CD4-positive, alpha-beta T cell treated with Interleukin-12 subunit alpha and Interleukin-12 subunit beta, for 1 hour (primary cell): ENCODE data around the gene SFMBT1.

Source experiments
- DNase-seq: peaks from one replicate; pipeline ENCODE4 v3.0.0-alpha.2; 2020

SFMBT1 gene

DNA sequence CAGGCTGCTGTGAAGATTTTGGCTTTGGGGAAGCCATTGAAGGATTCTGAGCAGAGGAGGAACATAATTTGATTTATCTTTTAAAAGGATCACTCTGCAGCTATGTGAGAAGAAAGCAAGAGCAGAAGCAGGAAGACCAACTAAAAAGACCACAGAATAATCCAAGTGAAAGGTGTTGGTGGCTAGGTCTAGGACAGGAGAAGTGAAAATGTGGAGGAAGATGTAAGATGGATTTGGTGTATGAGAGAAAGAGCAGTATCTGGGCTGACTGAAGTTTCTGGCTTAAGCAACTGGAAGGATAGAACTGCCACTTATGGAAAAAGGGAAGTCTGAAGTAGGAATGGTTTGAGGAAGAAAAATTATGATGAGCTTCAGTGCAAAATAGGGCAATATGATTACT lies 62.0 kb downstream of the SFMBT1 start:
- DNase-seq, result no peak

DNA sequence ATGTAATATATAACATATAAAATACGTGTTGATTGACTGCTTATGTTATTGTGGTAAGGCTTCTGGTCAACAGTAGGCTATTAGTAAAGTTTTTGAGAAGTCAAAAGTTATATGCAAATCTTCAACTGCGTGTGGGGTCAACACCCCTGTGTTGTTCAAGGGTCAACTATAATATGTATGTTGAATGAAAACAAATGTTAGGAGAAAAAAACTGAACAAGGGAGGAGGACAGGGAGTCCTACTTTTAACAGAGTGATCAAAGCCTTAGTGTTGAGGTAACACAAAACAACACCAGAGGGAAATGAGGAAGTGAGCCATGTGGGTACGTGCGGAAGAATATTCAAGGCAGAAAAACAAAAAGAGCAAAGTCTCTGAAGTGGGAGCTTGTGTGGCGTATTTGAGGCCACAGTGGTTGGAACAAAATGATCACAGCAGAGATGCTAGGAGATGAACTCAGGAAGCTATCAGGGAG lies 62.5 kb downstream of the SFMBT1 start:
- DNase-seq, result peak; percentile 64

DNA sequence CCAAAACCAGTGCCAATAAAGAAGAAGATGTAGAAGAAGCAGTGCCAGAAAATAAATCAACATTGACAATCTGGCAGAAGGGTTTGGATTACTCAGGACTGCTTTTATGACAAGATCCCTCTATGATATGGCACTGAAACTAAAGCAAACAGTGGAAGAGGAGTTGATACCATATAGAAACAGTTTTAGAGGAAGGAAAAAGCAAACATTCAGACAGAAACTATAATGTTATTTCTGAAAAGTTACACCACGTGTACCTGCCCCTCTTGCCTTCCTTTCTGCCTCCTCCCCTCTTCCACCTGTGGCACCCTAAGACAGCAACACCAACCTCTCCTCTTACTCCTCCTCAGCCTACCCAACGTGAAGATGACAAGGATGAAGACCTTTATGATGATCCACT lies 63.0 kb downstream of the SFMBT1 start:
- DNase-seq, result no peak

DNA sequence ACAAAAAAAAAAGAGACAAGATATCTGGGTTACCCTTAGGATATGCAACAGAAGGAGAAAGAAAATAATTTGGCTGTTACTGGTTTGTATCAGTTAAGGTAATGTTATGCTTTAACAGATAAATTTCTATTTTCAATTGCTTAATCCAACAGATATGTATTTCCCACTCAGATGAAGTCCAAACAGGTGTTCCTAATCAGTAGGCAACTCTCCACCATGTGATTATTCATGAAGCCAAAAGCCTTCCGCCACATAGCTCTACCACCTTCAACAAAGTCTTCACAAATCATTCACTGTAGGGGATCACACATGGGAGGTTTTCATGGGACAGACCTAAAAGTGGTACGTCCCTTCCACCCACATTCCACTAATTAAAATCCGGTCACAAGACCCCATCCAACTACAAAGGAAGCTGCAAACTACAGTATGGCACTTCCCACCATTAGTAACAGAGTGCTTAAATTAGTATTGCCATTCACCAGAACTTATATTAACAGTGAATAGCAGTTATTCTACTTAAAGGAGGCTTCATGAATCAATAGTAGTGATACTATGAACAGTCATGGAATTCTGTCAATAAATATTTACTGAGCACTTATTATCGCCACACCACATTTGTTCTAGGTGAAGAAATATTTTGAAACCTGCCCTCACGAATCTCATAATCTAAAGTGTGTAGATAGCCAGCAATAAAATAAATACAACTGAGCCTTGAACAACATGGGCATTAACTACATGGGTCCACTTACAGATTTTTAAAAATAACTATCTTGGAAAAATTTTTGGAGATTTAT lies 66.5 kb downstream of the SFMBT1 start:
- DNase-seq, result no peak

DNA sequence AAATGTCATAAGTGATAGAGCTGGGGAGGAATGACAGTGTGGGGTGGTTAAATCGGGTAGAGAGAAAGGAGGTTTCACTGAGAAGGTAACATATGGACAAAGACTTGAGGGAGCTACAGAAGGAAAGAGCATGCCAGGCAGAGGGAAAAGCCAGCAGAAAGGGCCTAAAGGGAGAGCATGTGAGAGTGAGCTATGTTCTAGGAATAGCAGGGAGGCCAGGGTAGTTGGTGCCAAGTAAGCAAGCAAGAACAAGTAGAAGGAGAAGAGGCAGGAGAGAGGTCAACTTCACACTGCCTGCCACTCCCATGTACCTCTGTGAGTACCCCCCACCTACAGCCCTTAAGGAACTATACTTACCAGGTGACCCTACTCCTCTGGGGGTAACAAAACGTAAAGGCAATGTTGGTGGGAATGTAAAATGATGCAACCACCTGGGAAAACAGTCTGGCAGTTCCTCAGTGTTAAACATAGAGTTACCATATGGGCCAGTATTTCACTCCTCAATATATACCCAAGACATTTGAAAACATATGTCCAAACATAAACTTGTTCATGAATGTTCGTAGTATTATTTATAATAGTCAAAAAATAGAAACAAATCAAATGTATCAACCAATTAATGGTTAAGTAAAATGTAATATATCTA lies 67.6 kb downstream of the SFMBT1 start:
- no peak for DNase-seq

DNA sequence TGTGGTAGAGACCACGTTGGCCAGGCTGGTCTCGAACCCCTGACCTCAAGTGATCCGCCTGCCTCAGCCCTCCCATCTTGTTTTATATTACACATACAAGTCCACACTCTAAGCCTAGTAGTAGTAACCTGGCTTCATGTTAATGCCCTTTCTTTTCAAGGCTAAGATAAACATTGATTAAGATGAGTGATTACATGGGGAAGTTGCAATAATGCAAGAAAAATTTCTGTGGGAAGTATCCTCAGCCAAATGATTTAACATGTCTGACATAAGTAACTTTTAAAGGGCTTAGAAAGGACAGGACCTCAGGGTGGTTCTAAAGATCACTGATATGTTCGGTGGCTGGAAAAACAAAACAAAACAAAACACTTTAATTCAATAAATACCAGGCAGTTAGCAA lies 72.1 kb downstream of the SFMBT1 start:
- no peak for DNase-seq

DNA sequence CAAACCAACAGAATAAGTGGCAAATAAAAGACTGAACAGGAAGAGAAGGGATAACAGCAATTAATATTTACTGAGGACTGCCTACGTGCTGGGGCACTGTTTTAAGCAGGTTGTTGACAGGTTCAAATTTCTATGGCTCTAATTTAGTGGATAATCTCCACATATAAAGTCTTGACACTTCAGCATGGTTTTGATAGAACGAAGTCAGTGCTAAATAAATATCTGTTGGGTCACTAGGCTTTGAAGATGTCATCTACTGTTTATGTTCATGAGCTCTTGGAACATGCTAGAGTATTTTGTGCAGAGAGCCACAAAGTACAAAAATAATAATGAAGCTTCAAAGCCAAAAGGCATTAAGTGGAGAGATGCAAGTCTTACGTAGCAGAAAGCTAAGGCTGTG lies 74.0 kb downstream of the SFMBT1 start:
- DNase-seq, result no peak

DNA sequence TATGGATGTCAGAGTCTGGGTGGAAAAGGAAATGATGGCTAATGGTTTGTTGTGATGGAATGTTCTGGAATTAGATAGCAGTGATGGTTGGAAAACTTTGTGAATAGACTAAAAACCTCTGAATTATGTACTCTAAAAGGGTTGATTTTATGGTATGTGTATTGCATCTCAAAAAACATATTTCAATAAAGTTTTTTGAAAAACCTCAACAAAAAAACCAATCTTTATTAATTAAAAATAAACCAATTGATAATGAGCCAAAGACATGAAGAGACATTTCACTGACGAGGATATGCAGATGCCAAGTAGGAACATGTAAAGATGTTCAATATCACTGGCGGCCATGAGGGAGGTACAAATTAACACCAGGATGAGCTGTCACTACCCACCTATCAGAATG lies 78.5 kb downstream of the SFMBT1 start:
- DNase-seq, result no peak

DNA sequence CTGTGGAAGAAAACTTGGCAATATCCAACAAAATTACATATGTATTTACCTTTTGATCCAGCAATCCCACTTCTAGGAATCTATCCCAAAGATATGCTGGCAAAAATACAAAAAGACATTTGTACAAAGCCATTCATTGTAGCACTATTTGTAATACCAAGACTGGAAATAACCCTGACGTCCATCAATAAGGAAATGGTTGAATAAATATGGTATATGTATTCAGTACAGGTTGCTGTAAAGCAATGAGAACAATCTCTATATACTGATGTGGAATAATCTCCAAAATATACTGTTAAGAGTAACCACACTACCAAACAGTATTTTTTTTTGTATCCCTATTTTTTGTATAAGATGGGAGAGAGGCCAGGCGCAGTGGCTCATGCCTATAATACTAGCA lies 83.7 kb downstream of the SFMBT1 start:
- DNase-seq, result no peak

DNA sequence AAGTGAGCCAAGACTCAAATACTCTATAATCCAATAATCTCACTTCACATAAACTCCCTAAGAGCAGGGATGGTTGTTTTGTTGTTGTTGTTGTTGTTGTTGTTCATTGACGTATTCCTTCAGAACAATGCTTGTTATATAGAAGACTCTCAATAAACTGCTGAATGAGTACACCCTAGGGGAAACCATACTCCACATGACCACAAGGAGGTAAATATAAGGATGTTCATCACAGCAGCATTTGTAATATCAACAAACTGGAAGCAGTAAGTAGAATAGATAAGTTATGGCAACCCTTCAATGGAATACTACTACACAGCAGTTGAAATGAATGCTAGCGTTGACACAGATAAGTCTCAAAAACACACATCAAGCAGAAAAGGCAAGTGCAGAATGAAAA lies 86.1 kb downstream of the SFMBT1 start:
- no peak for DNase-seq

DNA sequence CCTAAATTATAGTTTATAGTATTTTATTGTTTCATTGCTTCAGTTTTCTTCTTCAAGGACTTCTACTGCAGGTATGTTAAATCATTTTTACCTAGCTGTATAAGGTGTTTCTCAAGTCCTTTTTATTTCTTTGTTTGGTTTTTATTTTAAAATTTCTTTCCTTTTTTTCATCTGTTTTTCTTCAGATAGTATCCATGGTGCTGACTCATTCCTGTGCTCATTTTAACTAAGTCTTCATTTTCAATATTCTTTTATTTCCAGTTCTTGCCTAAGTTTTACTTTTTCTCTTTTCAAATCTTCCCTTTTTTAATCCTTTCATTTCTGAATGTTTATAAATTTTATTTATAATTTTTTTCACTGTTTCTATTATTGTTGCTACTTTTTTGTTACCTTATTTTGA lies 106.3 kb downstream of the SFMBT1 start:
- no peak for DNase-seq

DNA sequence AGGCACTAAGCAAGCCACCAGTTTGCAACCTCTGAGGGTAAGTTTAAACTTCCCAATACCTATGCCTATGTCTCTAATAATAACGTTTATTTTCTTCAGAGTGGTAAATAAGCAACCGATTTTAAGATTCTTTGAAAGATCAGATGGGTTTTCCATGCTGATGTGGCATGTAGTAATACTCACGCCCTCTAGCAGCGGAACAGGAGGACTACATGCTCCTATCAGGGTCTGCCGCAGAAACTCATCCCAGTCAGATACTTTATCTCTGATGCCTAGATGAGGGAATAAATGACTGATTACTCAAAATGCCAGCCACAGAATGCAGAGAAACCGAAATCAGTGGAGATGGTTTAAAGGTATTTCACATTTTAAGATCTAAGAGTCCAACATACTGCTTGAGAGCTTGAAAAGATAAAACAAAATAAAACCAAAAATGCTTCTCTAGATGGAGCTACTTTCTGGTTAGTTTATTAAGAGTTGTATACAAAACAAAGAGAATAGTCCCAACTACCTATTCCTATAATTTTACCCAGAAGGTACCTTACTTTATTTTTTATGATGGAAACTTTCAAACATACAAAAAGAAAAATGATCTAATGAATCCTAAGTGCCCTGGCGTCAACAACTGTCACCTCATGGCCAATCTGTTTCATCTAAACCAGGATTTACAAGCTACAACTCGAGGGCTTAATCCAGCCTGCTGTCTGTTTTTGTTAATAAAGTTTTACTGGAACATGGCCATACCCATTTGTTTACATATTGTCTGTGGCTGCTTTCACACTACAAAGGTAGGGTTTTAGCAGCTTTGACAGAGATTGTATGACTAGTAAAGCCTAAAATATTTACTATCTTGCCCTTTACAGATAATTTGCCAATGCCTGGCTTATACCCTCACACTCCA lies 111.0 kb downstream of the SFMBT1 start:
- DNase-seq, result peak; percentile 62

DNA sequence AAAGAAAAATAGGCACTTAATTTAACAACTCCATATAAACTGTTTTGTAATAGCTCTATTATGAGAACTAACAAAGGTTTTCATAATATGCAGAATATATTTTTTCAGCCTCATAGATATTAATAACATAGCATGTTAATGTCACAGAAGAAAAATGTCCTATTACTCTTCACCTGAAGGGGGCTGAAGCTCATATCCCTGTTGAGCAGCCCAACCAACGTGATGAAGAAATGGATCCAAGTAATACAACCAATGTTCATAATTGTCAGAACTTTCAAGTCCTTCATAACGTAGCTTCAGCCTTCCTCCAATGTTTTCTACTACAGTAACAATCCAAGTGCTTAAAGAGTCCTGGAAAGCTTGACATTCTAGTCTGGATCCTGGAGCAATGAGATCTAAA lies 114.0 kb downstream of the SFMBT1 start:
- DNase-seq, result no peak

DNA sequence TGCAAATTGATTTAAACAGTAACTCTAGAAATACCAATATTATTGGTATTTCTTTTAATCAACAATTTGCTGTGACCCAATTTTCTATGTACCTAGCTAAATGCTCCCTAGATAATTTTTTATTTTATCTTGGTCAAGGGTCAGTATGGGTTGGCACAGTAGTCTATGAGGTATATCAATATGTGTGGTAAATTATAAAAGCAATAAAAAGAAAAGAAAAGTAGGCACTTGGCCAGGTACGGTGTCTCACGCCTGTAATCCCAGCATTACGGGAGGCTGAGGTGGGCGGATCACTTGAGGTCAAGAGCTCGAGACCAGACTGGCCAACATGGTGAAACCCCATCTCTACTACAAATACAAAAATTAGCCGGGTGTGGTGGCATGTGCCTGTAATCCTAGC lies 114.5 kb downstream of the SFMBT1 start:
- DNase-seq, result no peak

DNA sequence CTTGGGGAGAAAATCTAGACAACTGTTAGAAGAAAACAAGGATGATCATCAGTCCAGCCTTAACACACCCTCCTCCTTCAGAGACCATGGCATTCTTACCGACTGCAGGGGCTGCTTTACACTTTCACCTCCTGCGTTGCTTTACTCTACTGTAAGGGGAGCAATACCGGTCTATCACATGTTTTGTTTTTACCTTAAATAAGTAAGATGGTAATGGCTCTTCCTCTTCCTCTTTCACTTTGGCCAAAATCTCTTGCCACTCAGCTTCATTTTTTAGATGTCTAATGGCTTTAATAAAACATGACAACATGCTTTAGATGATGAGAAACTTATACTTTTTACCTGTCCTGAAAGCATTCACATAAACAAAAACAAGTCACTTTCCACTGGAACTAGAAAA lies 115.1 kb downstream of the SFMBT1 start:
- DNase-seq, result no peak

DNA sequence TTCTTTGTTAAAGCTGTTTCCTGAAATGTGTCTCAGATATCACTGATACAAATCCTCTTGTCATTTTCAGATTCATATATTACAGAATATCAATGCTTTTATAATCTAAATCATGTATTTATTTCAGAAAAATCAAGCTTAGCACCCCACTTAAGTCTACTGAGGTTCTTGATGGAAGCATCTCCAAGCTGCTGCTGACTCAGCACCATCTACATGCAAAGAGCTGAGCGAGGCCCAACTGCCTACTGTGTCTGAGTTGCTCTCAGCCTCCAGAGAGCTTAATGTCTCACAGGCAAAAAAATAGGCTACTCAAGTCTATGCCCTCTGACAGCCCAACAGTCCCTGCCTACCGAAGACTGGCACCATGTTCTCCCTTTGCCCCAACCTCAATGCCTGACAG lies 119.3 kb downstream of the SFMBT1 start:
- no peak for DNase-seq

DNA sequence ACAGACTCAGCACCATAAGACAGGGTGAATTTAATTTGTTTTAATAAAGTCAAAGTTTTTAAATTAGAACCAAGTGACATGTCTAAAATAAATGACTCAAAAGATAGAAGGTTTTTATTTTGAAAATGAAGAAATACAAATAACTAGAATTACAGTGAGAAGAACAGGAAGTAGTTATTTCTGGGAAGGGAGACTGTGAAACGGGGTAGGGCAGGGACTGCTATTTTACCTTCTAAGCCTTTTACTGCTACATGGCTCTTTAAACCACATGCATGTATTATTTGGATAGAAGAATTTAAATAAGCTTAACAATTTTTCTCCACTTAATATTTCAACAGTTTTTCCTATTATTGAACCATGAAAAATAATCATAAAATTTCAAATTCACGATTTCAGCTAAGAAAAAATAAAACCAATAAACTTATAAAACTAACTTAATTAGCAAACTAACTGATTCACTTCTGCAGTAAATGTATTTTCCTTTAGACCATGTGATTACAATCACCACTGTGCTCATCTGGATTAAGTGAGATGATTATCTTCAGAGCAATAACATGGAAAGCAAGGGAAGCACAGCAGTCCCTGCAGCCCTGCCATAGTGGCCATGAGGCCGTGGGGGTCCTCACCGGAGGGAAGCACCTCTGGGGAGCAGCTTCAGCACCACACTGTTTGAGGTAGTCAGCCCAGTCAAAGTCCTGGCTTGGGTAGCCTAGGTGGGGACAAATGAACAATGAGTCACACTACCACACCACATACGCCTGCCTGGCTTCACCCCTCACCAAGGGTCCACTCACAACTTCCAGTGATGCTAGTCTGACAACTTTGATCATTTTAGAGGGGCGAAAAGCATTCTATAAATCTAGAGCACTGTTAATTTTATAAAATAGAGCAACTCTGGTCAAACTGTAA lies 120.2 kb downstream of the SFMBT1 start:
- no peak for DNase-seq

DNA sequence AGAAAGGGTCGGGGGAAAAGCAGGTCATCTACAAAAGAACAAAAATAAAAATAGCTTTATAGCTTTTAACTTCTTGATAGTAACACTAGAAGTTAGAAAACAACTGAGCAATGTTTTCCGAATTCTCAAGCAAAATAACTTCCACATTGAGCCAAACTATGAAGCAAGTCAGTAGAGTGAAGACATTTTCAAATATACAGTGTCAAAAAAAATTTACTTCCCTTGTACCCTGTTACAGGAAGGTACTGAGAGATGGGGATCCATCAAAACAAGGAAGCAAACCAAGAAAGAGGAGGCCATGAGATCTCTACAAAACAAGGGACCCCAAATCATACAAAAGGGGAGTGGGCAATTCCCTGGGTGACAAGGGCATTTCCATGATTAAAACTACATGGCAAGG lies 121.9 kb downstream of the SFMBT1 start:
- no peak for DNase-seq

DNA sequence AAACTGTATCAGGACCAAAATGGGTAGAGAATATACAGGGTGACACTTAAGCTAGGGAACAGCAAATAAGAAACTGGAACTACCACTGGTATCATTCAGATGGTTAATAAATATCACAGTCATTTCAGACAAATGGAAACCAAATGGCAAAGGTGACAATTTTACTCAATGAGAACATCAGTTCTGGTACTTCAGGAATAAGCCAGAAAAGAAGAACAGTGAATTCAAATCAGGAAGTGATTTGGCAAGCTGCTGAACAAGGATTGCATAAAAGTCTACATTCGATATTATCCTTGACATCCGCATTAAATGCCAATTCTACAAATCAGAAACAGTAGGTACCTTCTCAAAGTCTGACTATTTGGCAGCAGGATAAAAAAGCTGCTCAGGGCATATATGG lies 125.0 kb downstream of the SFMBT1 start:
- no peak for DNase-seq

DNA sequence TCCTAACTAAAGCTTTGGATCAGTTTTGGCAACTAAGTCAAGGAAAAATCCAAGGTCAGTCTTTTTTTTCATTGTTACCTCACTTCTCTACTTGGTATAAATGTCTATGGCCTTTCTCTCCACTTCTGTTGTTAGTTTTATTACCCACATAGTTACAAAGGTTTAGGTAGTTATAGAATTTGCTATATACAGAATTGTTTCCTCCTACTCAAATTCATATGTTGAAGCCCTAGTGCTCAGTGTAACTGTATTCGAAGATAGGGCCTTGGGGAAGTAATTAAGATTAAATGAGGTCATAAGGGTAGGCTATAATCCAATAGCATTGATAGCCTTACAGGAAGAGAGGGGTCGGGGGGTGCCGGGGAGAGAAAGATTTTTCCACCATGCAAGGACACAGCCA lies 128.8 kb downstream of the SFMBT1 start:
- DNase-seq, result no peak

DNA sequence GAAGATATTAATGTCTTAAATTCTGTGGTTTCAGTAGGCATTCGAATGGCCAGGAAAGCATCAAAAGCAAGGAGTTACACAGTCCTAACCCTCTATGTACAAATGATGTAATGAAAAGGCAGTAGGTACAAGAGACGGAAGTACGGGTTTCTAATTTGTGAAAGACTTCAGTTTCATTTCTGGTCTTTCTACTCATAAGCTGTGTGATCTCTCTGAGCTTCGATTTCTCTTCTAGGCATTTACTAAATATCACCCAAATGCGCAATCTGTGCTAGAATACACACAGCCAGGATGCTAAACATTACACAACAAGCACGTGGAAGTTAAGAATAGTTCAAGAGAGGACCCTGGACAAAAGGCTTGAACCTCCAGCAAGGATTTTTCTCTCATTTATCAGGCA lies 130.6 kb downstream of the SFMBT1 start:
- no peak for DNase-seq

DNA sequence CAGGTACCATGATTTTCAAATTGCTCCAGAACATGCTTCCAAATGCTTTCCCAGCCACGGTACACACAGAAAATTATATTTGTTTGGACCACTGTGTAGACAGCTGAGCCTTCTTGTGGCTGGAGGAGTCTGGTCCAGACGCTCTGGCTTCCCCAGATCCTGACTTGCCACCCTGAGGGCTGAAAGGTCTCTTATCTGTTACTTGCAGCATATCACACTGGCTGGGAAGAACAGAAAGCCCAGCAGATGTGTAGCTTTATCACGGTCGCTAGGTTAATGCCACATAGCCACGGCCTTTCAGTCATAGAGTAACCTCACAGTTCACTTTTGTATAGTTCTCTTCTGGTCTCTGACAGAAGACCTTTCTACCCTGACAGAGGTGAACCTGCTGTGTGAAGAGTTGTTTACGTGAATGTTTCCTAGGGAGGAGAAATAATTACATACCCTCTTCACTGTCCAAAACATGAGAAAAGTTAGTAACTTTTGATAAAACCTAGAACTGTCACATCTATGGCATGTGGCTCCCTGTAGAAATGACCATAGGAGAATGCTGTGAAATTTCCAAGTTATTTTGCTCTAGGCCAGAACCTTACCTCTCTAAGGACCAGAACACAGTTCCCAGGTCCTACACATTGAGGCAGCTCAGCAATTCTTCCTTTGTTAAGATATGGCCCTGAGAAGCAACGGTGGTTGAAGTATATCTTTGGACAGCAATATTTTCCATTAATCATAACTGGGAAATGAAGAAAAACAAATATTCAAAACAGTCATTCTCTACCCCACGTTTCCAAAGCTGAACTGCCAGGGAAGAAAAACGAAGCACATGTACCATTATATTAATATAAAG lies 132.8 kb downstream of the SFMBT1 start:
- no peak for DNase-seq
